ENCODE measurements around the gene SCFD2. TPM values are rescaled to one million over a fixed set of nuclear protein-coding genes. Genes with fewer than 3 reads are reported as not detected.
"Not testable (repeated sequence)": the region's sequence is repeated elsewhere in the genome, so short reads cannot be mapped to it uniquely, and the experiment has no call there.

The SCFD2 gene
- total RNA-seq, 1 donor: 33.2 TPM

- TF ChIP-seq CTCF (IDR thresholded peaks at IDR 0.05; ENCODE audit: insufficient read depth, low read depth, low read length): no peak
- H3K4me3 ChIP-seq (ENCODE audit: low read depth, low read length): no peak overlapping the region
- peak; percentile 98 for DNase-seq (ENCODE audit: low read depth)
These were observed 369.4 kb downstream of the SCFD2 start for GRCh38 chr4:52996261-52997131.

GRCh38 chr4:52995360-52996030 lies 370.4 kb downstream of the SCFD2 start:
- peak; percentile 78 for DNase-seq (ENCODE audit: low read depth)
- TF ChIP-seq CTCF (IDR thresholded peaks at IDR 0.05; ENCODE audit: insufficient read depth, low read depth, low read length): no peak
- H3K4me3 ChIP-seq (ENCODE audit: low read depth, low read length): no peak overlapping the region

- no peak for DNase-seq (ENCODE audit: low read depth)
- TF ChIP-seq CTCF (IDR thresholded peaks at IDR 0.05; ENCODE audit: insufficient read depth, low read depth, low read length): no peak
- no peak overlapping the region for H3K4me3 ChIP-seq (ENCODE audit: low read depth, low read length)
These were observed 371.3 kb downstream of the SCFD2 start for GRCh38 chr4:52994567-52994966.

- no peak for DNase-seq (ENCODE audit: low read depth)
- no peak for TF ChIP-seq CTCF (IDR thresholded peaks at IDR 0.05; ENCODE audit: insufficient read depth, low read depth, low read length)
- H3K4me3 ChIP-seq (ENCODE audit: low read depth, low read length): no peak overlapping the region
These were observed 372.1 kb downstream of the SCFD2 start for GRCh38 chr4:52993771-52994170.

GRCh38 chr4:52992551-52992950 lies 373.3 kb downstream of the SCFD2 start:
- not testable (repeated sequence) for H3K4me3 ChIP-seq (ENCODE audit: low read depth, low read length); DNase-seq (ENCODE audit: low read depth)

- TF ChIP-seq CTCF (IDR thresholded peaks at IDR 0.05; ENCODE audit: insufficient read depth, low read depth, low read length): no peak
- no peak overlapping the region for H3K4me3 ChIP-seq (ENCODE audit: low read depth, low read length)
- no peak for DNase-seq (ENCODE audit: low read depth)
These were observed 374.4 kb downstream of the SCFD2 start for GRCh38 chr4:52991472-52991871.

GRCh38 chr4:52990706-52991105 lies 375.2 kb downstream of the SCFD2 start:
- no peak for DNase-seq (ENCODE audit: low read depth)
- TF ChIP-seq CTCF (IDR thresholded peaks at IDR 0.05; ENCODE audit: insufficient read depth, low read depth, low read length): no peak
- H3K4me3 ChIP-seq (ENCODE audit: low read depth, low read length): no peak overlapping the region
